C4-2B (cell line): ENCODE results near the gene INPP4B.
"Not testable (repeated sequence)": the region's sequence is repeated elsewhere in the genome, so short reads cannot be mapped to it uniquely, and the experiment has no call there.

Source experiments
- H3K27ac ChIP-seq: fragments of 450-650 bp; 2 replicates; pipeline ENCODE4 v1.5.1; 2017
- ZFX ChIP-seq: fragments of 450-650 bp; IDR thresholded peaks from 2 replicates; pipeline ENCODE4 v1.6.1; 2017
- TF ChIP-seq, protein P1 (sequence below): fragments of 450-650 bp; conservative IDR thresholded peaks from 2 replicates; pipeline ENCODE4 v1.5.1; 2017; ENCODE audit warnings: mild to moderate bottlenecking

INPP4B gene

DNA sequence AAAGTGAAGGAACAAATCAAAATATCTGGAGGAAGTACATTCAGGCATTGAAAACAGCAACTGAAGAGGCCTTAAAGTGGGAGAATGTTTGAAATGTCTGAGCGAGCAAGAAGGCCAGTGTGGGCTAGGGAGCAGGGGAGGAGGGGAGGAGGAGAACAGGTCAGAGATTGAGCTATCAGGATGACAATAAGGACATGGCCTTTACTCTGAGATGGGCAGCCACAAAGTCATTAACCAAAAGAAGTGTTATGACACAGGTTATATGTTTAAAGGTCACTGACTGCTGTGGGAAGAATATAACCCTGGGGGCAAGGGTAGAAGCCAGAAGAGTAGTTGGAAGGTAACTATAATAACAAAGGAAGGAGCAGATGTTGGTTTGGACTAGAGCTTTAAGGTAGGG, 315.4 kb downstream of the INPP4B start:
- TF ChIP-seq ZFX, result no peak
- TF ChIP-seq, protein P1, sequence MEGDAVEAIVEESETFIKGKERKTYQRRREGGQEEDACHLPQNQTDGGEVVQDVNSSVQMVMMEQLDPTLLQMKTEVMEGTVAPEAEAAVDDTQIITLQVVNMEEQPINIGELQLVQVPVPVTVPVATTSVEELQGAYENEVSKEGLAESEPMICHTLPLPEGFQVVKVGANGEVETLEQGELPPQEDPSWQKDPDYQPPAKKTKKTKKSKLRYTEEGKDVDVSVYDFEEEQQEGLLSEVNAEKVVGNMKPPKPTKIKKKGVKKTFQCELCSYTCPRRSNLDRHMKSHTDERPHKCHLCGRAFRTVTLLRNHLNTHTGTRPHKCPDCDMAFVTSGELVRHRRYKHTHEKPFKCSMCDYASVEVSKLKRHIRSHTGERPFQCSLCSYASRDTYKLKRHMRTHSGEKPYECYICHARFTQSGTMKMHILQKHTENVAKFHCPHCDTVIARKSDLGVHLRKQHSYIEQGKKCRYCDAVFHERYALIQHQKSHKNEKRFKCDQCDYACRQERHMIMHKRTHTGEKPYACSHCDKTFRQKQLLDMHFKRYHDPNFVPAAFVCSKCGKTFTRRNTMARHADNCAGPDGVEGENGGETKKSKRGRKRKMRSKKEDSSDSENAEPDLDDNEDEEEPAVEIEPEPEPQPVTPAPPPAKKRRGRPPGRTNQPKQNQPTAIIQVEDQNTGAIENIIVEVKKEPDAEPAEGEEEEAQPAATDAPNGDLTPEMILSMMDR, result no peak
- no peak overlapping the region for H3K27ac ChIP-seq

DNA sequence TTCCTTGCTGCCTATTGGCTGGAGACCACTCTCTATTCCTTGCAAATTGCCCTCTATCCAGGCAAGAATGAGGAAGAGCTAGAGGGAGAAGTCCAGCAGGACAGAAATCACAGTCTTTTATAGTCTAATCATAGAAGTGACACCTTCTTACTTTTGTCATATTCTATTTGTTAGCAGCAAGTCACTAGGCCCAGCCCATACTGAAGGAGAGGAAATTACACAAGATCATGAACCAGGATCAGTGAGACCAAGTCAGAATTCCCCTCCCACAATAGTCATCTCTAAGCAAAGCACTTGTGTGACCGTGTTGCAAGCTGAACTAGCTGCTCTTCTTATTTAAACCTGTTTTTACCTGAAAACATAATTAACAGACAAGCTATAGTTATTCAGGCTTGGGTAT, 317.7 kb downstream of the INPP4B start:
- no peak overlapping the region for H3K27ac ChIP-seq
- TF ChIP-seq ZFX, result no peak

DNA sequence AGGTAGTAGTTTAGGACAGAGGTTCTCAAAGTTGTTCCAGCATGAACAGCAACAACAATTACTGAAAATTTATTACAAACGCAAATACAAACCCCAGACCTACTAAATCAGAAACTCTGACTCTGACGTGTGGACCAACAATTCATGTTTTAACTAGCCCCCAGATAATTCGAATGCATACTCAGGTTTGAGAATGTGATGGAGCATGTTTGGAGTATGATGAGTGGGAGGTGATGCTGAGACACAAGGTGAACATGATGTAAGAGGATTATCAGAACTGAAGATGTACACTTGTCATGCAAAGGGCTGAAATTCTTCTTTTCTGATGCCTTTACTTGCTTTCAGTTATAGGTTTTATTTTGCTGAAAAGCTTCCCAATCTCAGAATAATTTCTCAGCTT, 323.0 kb downstream of the INPP4B start:
- no peak overlapping the region for H3K27ac ChIP-seq
- no peak for TF ChIP-seq ZFX
- TF ChIP-seq, protein P1, result no peak

DNA sequence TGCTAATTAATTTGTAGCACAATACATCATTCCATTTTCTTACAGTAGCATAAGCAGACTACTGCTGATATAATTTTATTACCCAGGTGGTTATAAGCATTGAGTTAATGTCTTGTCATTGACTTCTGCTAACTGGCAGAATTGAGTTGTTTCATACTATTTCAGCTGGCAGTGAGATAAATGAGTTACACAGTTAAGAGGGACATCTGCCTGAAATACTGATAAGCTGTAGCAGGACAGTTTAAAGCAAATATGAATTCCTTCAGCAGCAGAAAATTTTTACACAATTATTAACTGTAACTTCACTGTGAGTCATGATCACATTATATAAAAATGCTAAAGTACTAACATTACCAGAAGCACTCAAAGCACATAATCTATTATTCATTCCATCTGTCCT, 326.8 kb downstream of the INPP4B start:
- H3K27ac ChIP-seq, result no peak overlapping the region
- TF ChIP-seq ZFX, result no peak
- TF ChIP-seq, protein P1, result no peak

DNA sequence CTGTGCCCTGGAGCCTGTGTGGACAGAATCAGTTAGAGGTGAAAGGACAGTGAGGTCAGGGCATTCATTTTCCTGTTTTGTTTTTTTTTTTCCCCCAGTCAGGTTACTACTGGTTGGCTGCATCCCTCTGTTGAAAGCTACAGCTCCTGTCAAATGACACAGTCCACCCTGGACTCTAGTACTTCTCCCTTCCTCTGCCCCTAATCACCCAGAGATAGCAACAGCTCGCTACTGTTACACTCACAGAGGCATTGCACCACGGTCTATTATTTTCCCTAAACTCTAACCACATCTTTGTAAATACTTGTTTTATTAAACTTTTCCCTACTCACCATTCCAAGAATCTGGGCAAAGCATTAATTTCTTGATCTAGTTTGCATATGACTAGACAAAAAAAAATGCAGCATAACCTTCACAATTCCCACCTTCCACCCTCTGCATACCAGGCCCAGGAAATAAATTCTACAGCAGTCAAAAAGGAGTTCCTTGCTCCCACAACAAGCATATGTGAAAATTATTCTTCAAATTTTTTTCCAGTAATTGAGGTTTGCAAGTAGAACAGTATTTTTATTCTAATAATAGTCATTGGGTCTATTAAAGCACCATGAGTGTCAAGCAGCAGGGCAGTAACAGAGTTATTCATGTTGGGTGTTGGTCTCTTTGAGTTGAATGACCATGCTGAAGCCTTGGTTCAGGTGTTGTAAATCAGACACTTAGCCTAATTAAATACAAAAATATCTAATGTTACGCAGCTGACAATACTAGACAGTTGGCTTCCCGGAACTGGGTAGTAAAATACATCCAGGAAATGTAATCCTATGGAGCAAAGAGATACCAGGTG, 329.2 kb downstream of the INPP4B start:
- H3K27ac ChIP-seq, result no peak overlapping the region
- TF ChIP-seq ZFX, result no peak
- TF ChIP-seq, protein P1, result no peak

DNA sequence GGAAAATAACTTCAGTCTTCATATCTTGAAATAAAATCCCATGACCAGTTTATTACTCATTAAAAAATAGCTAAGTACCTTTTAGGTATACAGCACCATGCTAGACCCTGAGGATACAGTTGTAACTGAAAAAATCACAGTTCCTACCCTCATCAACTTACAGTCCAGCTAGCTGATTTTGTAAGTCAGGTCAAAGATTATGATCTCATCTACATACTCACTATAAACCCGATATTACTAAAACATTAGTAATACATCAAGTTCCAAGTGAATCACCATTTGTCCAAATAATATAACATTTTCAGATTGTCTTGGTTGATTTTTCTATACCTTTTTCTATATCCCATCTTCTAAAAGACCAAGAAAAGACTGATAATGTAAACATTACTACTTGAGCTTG, 333.9 kb downstream of the INPP4B start:
- no peak overlapping the region for H3K27ac ChIP-seq
- TF ChIP-seq, protein P1, result no peak
- no peak for TF ChIP-seq ZFX

DNA sequence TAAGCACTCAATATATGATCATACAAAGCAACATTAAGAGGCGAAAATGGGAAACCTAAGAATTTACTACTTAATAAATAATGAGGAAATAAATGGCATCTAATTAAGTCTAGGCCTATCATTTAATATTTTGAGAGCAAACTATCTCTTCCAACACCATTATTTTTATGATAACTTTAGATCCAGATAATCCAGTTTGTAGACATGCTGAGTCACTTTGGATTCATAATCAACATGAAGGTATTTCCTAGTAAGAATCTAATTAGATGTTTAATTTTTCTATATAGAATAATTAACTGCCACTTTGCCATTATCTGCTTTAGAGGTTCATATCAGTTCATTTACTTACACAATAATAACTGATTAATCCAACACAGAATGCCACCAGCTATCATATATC, 336.2 kb downstream of the INPP4B start:
- TF ChIP-seq, protein P1, result no peak
- no peak for TF ChIP-seq ZFX
- H3K27ac ChIP-seq, result no peak overlapping the region

DNA sequence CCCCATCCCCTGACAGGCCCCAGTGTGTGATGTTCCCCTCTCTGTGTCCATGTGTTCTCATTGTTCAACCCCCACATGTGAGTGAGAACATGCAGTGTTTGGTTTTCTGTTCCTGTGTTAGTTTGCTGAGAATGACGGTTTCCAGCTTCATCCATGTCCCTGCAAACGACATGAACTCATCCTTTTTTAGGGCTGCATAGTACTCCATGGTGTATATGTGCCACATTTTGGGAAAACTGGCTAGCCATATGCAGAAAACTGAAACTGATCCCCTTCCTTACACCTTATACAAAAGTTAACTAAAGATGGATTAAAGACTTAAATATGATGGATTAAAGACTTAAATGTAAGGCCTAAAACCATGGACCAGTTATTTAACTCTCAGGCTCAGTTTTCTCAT, 336.7 kb downstream of the INPP4B start:
- not testable (repeated sequence) for H3K27ac ChIP-seq
